ENCODE measurements around the gene GAS6.
"Not testable (repeated sequence)": the region's sequence is repeated elsewhere in the genome, so short reads cannot be mapped to it uniquely, and the experiment has no call there.

Gene GAS6

DNA sequence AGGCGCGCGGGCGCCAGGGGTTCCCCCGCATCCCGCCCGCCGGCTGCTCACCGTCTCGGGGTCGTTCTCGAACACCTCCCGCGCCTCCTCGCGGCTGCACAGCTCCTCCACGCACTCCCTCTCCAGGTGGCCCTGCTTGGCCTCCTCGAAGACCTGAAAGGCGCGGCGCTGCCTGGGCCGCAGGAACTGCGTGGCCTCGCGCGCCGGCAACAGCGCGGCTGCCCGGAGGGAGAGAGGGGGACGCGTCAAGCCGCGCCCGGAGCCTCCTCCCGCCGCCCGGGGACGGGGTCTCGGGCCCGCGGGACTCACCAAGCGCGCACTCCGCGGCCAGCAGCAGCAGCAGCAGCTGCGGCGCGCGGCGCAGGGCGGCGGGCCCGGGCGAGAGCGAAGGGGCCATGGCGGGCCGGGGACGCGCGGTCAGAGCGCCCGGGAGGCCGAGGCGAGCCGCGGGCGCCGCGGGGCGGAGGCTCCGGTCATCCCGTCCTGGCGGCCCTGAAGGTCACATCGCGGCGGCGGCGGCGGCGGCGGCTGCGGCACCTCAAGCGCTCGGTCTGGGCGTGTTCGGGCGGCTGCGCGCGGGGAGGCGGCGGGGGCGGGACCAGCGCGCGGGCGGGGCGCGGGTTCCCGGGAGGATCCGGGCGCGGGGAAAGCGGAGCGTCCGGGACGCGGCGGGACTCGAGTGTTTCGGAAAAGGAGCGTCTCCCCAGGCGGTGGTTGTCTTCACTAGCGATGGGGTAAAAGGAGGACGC, at the start of gene GAS6:
TSS of gene GAS6 (minus strand) at position 553 of the 749 bp plus-strand sequence. CDS start at position 397, 156 bp downstream.
- peak within 1 kb of the TSS; percentile 36; the same call in 1 of the 2 replicates for H3K4me3 ChIP-seq (ENCODE audit: low read length)

DNA sequence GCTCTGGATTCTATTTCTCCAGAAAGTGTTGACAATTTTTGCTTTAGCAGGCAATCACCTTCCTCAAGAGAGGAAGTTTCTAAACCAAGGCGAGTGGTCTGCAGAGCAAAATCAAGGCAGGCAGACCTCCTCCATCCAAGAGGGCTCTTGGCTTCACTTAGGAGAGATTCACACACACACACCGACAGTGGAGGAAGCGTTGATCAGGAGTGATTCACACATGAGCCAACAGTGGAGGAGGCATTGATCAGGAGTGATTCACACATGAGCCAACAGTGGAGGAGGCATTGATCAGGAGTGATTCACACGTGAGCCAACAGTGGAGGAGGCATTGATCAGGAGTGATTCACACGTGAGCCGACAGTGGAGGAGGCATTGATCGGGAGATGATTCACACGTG, 49.5 kb upstream of the GAS6 start:
- not testable (repeated sequence) for H3K4me3 ChIP-seq (ENCODE audit: low read length)

More for the DNA sequence above, at the start of gene GAS6:
- no peak for TF ChIP-seq ZNF274 (IDR thresholded peaks at IDR 0.05; ENCODE audit: low read depth, low read length)

GRCh38 chr13:113912596-113912995, 48.7 kb upstream of the GAS6 start:
- TF ChIP-seq ZNF274 (IDR thresholded peaks at IDR 0.05; ENCODE audit: low read depth, low read length): no peak

DNA sequence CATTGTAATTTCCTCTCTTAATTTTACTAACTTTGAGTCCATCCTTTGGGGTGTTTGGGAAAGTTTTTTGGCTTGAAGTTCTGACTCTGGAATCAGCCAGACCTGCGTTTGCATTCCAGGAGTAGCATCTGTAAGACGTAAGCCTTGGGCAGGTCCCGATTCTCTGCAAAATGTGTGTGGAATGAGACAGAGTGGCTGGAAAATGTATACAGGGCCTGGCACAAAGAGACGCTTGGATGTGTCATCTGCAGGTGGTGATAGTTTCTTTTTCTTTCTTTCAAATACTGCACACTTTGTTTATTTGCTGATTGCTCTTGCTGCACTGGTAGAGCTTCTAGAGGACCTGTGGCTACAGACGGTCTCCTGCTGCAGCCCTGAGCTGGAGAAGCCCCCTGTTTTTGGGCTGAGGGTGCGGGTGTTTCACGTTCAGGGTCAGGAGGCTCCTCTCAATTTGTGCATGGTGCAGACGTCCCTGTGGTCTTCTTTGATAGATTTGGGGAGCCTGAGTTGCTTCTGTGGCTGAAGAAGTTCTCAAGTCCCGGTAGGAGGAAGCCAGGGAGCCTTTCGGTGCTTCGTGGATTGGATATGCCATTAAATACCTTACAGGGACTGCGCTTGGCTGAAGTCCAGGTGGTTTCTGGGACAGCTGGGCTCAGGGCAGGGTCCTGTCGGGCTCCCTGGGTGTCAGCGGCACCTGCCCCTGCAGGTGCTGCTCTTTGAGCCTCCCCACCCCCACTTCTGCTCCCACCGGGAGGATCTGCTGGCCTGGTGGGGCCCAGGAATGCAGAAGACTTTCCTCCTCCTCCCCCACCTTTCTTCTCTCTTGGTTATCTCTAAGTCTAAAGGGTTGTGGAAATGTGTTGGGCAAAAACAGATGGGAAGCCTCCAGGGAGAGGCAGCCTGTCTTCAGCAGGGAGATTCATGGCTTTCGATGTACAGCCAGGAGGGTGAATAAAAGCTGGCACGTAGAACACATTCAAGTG, 44.0 kb upstream of the GAS6 start:
- H3K4me3 ChIP-seq (ENCODE audit: low read length): no peak overlapping the region
- no peak for TF ChIP-seq ZNF274 (IDR thresholded peaks at IDR 0.05; ENCODE audit: low read depth, low read length)

More at GRCh38 chr13:113912596-113912995, 48.7 kb upstream of the GAS6 start:
- no peak overlapping the region for H3K4me3 ChIP-seq (ENCODE audit: low read length)

GRCh38 chr13:113906571-113906970, 42.7 kb upstream of the GAS6 start:
- no peak overlapping the region for H3K4me3 ChIP-seq (ENCODE audit: low read length)
- TF ChIP-seq ZNF274 (IDR thresholded peaks at IDR 0.05; ENCODE audit: low read depth, low read length): no peak

DNA sequence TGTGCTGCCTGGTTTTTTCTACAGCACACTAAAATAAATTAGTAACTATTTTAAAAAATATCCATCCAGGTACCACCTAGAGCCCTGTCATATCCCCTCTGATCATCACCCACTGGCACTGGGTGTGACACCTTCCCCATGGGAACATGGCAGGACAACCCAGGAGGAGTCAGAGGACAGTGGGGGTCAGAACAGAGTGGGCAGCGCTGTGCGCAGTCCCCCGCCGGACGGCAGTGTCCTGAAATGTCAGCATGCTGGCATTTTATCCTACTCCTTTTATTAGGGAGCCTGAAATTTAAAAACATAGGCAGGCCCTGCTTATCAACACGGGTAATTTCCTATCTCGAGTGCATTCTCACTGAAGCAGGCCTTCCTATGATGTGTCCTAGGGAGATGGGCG, 42.1 kb upstream of the GAS6 start:
- H3K4me3 ChIP-seq (ENCODE audit: low read length): no peak overlapping the region
- TF ChIP-seq ZNF274 (IDR thresholded peaks at IDR 0.05; ENCODE audit: low read depth, low read length): no peak

- TF ChIP-seq ZNF274 (IDR thresholded peaks at IDR 0.05; ENCODE audit: low read depth, low read length): no peak
- H3K4me3 ChIP-seq (ENCODE audit: low read length): no peak overlapping the region
Observed at GRCh38 chr13:113905018-113905417, 41.1 kb upstream of the GAS6 start.

DNA sequence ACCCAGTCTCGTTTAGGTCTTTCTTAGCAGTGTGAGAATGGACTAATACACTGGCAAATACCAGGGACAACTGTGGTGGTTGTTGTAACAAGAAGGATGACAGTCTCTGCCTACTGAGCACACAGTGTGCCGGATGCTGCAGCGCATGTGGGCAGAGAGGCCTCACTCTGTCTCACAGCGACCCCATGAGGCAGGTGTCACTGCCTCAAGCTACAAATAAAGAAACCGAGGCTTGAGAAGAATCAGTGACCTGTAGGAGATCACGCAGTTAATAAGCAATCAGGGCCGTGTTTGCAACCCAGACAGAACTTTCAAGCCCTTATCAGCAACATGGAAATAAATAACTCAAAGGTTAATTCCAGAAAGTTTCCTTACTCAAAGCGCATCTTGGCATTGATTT, 40.5 kb upstream of the GAS6 start:
- H3K4me3 ChIP-seq (ENCODE audit: low read length): no peak overlapping the region
- no peak for TF ChIP-seq ZNF274 (IDR thresholded peaks at IDR 0.05; ENCODE audit: low read depth, low read length)

DNA sequence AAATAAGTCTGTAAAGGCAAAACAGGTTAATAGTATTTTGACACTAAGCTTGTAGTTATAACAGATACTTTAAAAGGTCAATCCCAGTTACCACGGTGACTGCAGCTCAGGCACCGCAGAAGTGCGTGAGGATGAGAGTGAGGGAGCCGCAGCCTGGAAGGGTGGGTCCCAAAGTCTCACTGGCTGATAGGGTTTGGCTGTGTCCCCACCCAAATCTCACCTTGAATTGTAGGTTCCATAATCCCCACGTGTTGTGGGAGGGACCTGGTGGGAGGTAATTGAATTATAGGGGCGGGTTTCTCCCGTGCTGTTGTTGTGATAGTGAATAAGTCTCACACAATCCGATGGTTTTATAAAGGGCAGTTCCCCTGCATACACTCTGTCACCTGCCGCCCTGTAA, 40.0 kb upstream of the GAS6 start:
- no peak for TF ChIP-seq ZNF274 (IDR thresholded peaks at IDR 0.05; ENCODE audit: low read depth, low read length)
- H3K4me3 ChIP-seq (ENCODE audit: low read length): no peak overlapping the region

DNA sequence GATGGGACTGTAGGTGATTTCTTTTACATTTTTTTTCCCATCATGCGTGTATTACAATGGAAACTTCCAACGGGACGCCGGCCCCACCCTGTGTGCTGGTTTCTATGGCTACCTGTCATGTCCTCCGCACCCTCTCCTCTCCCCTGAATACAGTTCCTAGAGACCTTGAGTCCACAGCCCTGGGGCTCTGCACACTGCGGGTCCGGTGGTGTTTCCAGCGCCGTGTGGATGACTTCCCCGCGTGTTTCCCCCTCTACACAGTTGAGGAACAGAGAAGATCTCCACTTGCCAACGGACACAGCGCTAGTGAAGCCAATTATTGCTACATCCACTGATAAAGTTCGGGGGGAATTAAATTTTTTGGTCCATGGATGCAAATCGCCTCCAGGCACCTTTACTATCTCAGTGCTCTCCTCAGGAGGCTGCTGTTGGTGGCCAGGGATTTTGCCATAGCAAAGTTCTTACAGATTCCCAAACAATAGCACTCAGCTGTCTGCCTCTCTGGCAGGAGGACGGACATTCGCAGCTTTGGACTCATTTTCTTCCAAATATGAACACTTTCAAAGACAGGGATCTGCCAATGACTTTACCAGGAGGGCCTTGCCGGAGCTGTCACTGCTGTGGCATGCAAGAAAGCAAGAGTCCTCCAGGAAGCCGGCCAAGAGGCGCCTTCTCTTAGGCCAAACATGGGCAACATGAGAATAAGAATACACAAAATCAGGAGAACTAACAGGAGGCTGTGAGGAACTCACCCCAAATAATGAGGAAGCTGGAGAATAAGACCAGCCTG, 39.3 kb upstream of the GAS6 start:
- no peak overlapping the region for H3K4me3 ChIP-seq (ENCODE audit: low read length)
- TF ChIP-seq ZNF274 (IDR thresholded peaks at IDR 0.05; ENCODE audit: low read depth, low read length): no peak

GRCh38 chr13:113902481-113902880, 38.6 kb upstream of the GAS6 start:
- H3K4me3 ChIP-seq (ENCODE audit: low read length): no peak overlapping the region
- TF ChIP-seq ZNF274 (IDR thresholded peaks at IDR 0.05; ENCODE audit: low read depth, low read length): no peak

- no peak for TF ChIP-seq ZNF274 (IDR thresholded peaks at IDR 0.05; ENCODE audit: low read depth, low read length)
- H3K4me3 ChIP-seq (ENCODE audit: low read length): no peak overlapping the region
Observed at GRCh38 chr13:113901642-113902041, 37.8 kb upstream of the GAS6 start.

GRCh38 chr13:113901231-113901630, 37.4 kb upstream of the GAS6 start:
- TF ChIP-seq ZNF274 (IDR thresholded peaks at IDR 0.05; ENCODE audit: low read depth, low read length): no peak
- H3K4me3 ChIP-seq (ENCODE audit: low read length): no peak overlapping the region

GRCh38 chr13:113900646-113901045, 36.8 kb upstream of the GAS6 start:
- TF ChIP-seq ZNF274 (IDR thresholded peaks at IDR 0.05; ENCODE audit: low read depth, low read length): no peak
- no peak overlapping the region for H3K4me3 ChIP-seq (ENCODE audit: low read length)
